Kasumi-1 (cell line): Measurements from ENCODE around the gene ZNF184.
"Not testable (repeated sequence)": the region's sequence is repeated elsewhere in the genome, so short reads cannot be mapped to it uniquely, and the experiment has no call there.

ENCODE experiments used
- DNase-seq, 2 experiments: peaks; one replicate each; lab custom pipeline; 2025; lab: John Stamatoyannopoulos, UW

The ZNF184 gene

DNA sequence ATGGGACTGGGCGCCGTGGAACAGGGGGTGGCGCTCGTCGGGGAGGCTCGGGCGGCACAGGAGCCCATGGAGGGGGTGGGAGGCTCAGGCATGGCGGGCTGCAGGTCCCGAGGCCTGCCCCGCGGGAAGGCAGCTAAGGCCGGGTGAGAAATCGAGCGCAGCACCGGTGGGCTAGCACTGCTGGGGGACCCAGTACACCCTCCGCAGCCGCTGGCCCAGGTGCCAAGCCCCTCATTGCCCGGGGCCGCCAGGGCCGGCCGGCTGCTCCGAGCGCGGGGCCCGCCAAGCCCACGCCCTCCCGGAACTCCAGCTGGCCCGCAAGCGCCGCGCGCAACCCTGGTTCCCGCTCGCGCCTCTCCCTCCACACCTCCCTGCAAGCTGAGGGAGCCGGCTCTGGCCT is 48.1 kb downstream of the ZNF184 start:
- not testable (repeated sequence) for DNase-seq

GRCh38 chr6:27422651-27423332 is 50.1 kb downstream of the ZNF184 start:
- DNase-seq, result no peak

DNA sequence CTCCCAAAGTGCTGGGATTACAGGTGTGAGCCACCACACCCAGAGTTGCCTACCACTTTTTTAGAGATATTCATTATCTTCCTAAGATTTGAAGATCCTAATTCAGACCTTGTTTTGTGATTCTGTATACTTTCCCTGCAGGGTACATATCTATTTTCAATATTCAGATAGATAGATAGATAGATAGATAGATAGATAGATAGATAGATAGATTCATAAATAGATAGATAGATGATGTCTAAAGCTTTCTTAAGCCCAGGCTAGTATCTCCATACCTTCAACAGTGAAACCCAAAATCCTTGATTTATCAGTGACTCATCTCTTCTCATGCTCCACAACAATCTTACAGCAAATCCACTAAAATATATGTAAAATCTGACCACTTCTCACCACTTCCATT is 53.5 kb downstream of the ZNF184 start:
- DNase-seq, result no peak

DNA sequence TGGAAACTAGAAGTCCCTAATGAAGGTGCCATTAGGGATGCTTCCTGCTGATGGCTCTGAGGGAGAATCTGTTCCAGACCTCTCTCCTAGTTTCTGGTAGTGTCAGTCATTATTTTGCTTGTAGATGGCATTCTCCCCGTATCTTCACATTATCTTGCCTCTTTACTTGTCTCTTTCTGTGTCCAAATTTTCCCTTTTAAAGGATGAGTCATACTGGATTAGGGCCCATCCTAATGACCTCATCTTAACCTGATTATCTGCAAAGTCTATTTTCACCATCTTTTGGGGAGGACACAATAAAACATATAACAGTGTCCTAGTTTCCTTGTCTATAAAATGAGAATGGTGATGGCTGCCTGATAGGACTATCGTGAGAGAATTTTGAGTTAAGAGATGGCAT is 57.0 kb downstream of the ZNF184 start:
- DNase-seq, result no peak

DNA sequence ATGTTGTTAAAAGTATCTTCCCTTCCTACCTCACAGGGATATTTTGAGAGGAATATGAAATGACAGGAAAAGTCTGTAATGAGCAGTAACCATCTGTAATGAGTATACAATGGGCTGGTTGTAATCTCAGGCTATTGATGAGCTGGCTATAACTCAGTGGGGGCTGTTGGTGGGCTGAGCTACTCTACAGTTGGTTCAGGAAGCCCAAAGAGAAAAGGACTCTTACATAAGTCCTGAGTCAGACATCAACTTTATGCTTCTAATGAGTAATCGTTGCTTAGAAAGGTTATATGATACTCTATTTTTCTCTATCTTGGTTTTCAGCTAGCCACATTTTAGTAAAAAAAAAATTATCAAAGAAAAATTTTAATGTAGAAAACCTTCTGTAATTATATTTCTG is 57.9 kb downstream of the ZNF184 start:
- no peak for DNase-seq

DNA sequence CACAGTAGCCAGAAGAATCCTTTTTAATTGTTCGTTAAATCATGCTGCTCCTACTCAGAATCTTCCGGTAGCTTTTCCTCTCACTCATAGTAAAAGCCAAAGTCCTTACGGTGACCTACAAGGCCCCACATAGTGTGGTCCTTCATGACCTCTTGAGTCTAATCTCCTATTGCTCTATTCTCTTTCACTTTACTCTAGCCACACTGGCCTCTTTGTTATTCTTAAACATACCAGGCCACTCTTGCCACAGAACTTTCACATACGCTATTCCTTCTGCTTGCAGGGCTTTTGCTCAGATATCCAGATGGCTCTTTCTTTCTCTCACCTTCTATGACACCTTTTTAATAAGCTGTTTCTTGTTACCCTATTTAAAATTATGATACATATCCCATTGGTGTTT is 58.6 kb downstream of the ZNF184 start:
- DNase-seq, result no peak

DNA sequence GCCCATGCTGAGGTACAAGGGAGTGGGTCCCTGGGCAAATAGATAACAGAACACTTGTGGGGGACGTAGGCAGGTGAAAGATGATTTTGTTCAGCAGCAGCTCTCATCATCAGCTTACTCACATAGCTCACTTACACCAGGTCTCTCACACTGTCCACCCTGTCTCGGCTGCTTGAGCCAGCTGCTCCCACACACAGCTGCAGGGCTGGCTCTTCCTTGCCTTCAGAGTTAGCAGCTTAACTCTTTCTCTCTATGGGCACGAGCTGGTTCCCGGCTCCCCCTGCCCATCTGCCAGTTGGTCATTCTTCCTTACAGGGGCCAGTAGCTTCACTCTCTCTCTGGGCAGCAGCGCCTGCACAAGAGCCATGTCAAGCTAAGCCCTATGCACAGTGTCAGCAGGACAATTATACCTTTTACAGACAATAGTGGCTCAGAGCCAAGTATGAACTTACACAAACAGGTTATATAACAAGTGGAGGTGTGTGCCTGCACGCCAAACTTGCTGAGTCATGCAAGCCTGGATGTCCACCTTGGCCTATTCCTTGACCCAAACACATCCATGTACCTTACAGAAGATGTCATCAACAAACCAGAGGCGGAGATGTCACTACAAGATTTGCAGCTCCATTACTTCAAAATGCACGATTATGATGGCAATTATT is 65.6 kb downstream of the ZNF184 start:
- DNase-seq, result no peak

GRCh38 chr6:27406085-27406484 is 66.8 kb downstream of the ZNF184 start:
- no peak for DNase-seq

DNA sequence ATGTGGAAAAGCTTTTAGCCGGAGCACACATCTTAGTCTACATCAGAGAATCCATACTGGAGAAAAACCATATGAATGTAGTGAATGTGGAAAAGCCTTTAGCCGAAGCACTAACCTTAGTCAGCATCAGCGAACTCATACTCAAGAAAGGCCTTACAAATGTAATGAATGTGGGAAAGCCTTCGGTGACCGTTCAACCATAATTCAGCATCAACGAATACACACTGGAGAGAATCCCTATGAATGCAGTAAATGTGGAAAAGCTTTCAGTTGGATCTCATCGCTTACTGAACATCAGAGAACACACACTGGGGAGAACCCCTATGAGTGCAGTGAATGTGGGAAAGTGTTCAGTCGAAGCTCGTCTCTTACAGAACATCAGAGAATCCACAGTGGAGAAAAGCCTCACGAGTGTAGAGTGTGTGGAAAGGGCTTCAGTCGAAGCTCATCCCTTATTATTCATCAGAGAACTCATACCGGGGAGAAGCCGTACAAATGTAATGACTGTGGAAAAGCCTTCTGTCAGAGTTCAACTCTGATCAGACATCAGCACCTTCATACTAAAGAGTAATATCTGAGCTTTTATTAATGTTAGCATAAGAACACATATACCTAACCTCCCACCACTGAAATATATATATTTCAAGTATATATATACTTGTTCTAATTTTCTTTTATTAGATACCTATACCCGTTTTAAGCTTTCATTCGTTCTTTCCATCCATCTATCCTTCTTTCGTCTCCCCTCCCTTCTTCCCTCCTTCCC is 71.8 kb downstream of the ZNF184 start:
- no peak for DNase-seq
